HL-60 (cell line): ENCODE results near the gene MAMSTR.
"Not testable (repeated sequence)": the region's sequence is repeated elsewhere in the genome, so short reads cannot be mapped to it uniquely, and the experiment has no call there.

Experiments used
- DNase-seq, 2 experiments: peaks; one replicate each; pipeline ENCODE4 v3.0.0-alpha.2; 2010 to 2020; ENCODE audit warnings: low read depth in 1 of 2, low spot score in 1 of 2
- H3K27ac ChIP-seq: fragments of 250-450 bp; sonication (Bioruptor Pico); replicated peaks from 2 replicates; pipeline ENCODE4 v1.5.1; 2020; ENCODE audit warnings: mild to moderate bottlenecking, moderate library complexity
- H3K27me3 ChIP-seq: fragments of 250-450 bp; sonication (Bioruptor Pico); 2 replicates; pipeline ENCODE4 v1.5.1; 2021; ENCODE audit warnings: mild to moderate bottlenecking, moderate library complexity; ENCODE audit not compliant: insufficient read depth, poor library complexity, severe bottlenecking
- H3K4me3 ChIP-seq: replicated peaks from 2 replicates; pipeline ENCODE4 v1.5.1; 2011; ENCODE audit warnings: mild to moderate bottlenecking, control low read depth, low read length; ENCODE audit not compliant: insufficient read depth
- CTCF ChIP-seq: IDR thresholded peaks from one replicate; pipeline ENCODE4 v1.5.1; 2011; ENCODE audit warnings: low read length, control low read depth, inconsistent platforms; ENCODE audit not compliant: insufficient read depth
- GABPA ChIP-seq: IDR thresholded peaks from 2 replicates; pipeline ENCODE4 v1.6.1; 2012; ENCODE audit warnings: low read depth
- POLR2AphosphoS5 ChIP-seq: IDR thresholded peaks from 2 replicates; pipeline ENCODE4 v1.6.1; 2012; ENCODE audit warnings: low read depth
- REST ChIP-seq: IDR thresholded peaks from 2 replicates; pipeline ENCODE4 v1.6.1; 2012; ENCODE audit warnings: low read depth; ENCODE audit not compliant: insufficient replicate concordance
- SPI1 ChIP-seq: IDR thresholded peaks from 2 replicates; pipeline ENCODE4 v1.6.1; 2012; ENCODE audit warnings: low read depth, mild to moderate bottlenecking, borderline replicate concordance

Gene MAMSTR

GRCh38 chr19:48687776-48688175, 31.7 kb downstream of the MAMSTR start:
- no peak for DNase-seq
- no peak overlapping the region for H3K27ac ChIP-seq
- no peaks in the 10 kb centered on the region for H3K27me3 ChIP-seq
- no peak for TF ChIP-seq GABPA
- no peak for TF ChIP-seq SPI1
- TF ChIP-seq CTCF = no peak
- TF ChIP-seq POLR2AphosphoS5 = no peak
- no peak for TF ChIP-seq REST
- no peak overlapping the region for H3K4me3 ChIP-seq

- H3K27ac ChIP-seq, H3K27me3 ChIP-seq, DNase-seq, H3K4me3 ChIP-seq: not testable (repeated sequence)
These were observed 32.9 kb downstream of the MAMSTR start for GRCh38 chr19:48686637-48687036.

GRCh38 chr19:48686088-48686487, 33.4 kb downstream of the MAMSTR start:
- no peak for DNase-seq
- H3K27me3 ChIP-seq = no peaks in the 10 kb centered on the region
- H3K4me3 ChIP-seq = no peak overlapping the region
- H3K27ac ChIP-seq = no peak overlapping the region
- TF ChIP-seq GABPA (no peak), POLR2AphosphoS5 (no peak), REST (no peak), SPI1 (no peak), CTCF (no peak)

GRCh38 chr19:48685583-48685982, 33.9 kb downstream of the MAMSTR start:
- no peak for DNase-seq
- Histone ChIP-seq H3K4me3 (no peak overlapping the region), H3K27me3 (no peaks in the 10 kb centered on the region), H3K27ac (no peak overlapping the region)
- TF ChIP-seq CTCF (no peak), REST (no peak), GABPA (no peak), SPI1 (no peak), POLR2AphosphoS5 (no peak)
